Muscle layer of duodenum (tissue), 2 donors: Measurements from ENCODE around the gene RECQL5.

ENCODE experiments used
- H3K27ac ChIP-seq: one replicate; pipeline ENCODE4 v1.7.0; 2013; ENCODE audit warnings: mild to moderate bottlenecking, low read length
- H3K27me3 ChIP-seq: one replicate; pipeline ENCODE4 v1.7.0; 2013; ENCODE audit warnings: low read depth, mild to moderate bottlenecking, control low read depth, low read length
- H3K36me3 ChIP-seq, 2 donors: one replicate each; pipeline ENCODE4 v1.7.0; 2013; ENCODE audit warnings: low read length in 2 of 2, control low read depth in 1 of 2, mild to moderate bottlenecking in 1 of 2; ENCODE audit not compliant: insufficient read depth in 2 of 2, control insufficient read depth in 1 of 2
- H3K4me1 ChIP-seq, 2 donors: one replicate each; pipeline ENCODE4 v1.7.0; 2013; ENCODE audit warnings: low read length in 2 of 2, mild to moderate bottlenecking in 2 of 2, control low read depth in 1 of 2, moderate library complexity in 1 of 2; ENCODE audit not compliant: insufficient read depth in 2 of 2, control insufficient read depth in 1 of 2
- H3K4me3 ChIP-seq, 2 donors: one replicate each; pipeline ENCODE4 v1.7.0; 2013; ENCODE audit warnings: low read length in 2 of 2, low read depth in 1 of 2, mild to moderate bottlenecking in 1 of 2
- H3K9me3 ChIP-seq, 2 donors: one replicate each; pipeline ENCODE4 v1.7.0; 2013; ENCODE audit warnings: low read length in 2 of 2, control low read depth in 1 of 2, mild to moderate bottlenecking in 1 of 2; ENCODE audit not compliant: control insufficient read depth in 1 of 2
- donor health status: healthy.

The RECQL5 gene

DNA sequence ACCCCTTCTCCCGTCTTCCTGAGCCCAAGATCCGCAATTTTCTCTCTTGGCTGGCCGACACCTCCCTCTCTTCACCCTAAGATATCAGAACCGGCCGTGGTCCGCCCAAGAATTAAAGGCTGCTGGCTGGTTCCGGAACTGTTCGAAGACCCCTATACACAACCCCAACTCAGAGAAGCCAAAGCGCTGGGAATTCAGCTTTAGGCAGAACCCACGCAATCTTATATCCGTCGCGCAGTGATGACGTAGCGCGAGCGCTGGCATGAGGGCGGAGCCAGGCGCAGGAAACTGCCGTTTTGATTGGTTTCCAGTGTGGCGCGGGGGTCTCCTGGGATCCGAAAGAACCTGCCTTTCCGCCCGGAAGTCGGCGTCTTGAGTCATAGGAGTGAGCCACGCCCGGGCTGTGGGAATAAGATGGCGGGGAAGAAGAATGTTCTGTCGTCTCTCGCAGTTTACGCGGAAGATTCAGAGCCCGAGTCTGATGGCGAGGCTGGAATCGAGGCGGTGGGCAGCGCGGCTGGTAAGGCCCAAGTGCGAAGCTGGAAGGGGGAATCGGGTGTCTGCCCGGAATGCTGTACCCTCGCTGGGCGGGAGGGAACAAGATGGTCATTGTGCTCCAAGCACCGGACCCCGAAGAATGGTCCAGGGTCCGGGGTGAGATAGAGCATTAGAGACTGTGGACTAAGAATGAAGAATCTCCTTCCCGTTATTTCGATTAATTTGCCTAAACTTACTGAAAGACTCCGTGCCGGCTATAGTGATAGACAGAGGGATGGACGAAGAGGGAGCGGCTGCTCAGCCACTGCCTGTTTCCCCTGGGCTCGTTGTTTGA lies at the start of gene RECQL5, which contains the start of gene SAP30BP:
Gene RECQL5, minus strand, starts transcription at position 196 of the 832 bp plus-strand sequence. CDS start 597 bp downstream, outside the sequence.
Gene SAP30BP, plus strand, starts transcription at position 380 of the 832 bp plus-strand sequence. Its CDS starts 35 bp downstream, at position 415.
- peaks cover 17 to 20% of the 10 kb centered on the region in 2 donors for H3K4me1 ChIP-seq
- peak within 1 kb of the TSS; percentile 95 for H3K27ac ChIP-seq
- H3K4me3 ChIP-seq = peak within 1 kb of the TSS; percentile 79 to 96
- peaks cover 22 to 53% of the 10 kb centered on the region in 2 donors for H3K36me3 ChIP-seq
- H3K27me3 ChIP-seq = no peaks in the 10 kb centered on the region
- H3K9me3 ChIP-seq = no peaks in the 10 kb centered on the region

DNA sequence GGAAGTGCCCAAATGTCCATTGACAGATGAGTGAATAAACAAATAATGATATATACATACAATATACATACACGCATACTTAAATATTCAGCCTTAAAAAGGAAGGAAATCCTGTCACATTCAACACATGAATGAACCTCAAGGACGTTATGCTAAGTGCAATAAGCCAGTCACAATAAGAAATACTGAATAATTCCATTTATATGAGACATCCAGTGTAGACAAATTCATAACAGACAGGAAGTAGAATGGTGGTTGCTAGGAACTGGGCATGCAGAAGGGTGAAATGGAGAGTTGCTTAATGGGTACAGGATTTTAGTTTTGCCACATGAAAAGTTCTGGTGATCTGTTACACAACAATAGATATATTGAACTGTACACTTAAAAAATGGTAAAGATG lies 45.5 kb upstream of the RECQL5 start:
- Histone ChIP-seq H3K9me3 (no peaks in the 10 kb centered on the region), H3K4me1 (no peaks in the 10 kb centered on the region), H3K27me3 (no peaks in the 10 kb centered on the region)

DNA sequence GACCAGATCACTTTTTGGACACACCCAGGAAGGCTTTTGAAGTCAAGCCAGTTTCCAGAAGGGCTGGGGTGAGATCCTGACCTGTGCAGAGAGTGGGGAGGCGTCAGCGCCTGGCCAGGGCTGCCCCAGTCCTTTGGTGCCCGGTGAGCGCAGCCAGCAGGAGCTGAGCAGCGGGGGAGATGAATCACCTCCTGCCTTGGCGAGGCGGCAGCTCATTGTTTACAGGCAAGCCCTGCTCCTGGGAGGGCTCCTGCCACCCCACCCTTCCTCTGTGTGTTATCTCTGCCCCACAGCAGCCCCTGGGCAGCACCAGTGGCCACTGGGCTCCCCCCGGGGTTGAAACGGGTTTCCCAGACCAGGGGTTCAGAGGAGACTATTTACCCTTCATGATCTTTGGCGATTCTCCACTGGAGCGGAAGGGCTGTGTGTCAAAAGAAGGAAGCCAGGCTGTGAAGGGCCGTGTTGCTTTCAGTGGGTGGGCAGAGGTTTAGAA lies 40.2 kb upstream of the RECQL5 start:
- H3K4me1 ChIP-seq = no peaks in the 10 kb centered on the region
- H3K36me3 ChIP-seq = peaks cover 45 to 56% of the 10 kb centered on the region in 2 donors
- no peak overlapping the region for H3K27ac ChIP-seq
- H3K9me3 ChIP-seq = no peaks in the 10 kb centered on the region
- H3K27me3 ChIP-seq = no peaks in the 10 kb centered on the region
- H3K4me3 ChIP-seq = no peak overlapping the region

More for the DNA sequence above, 45.5 kb upstream of the RECQL5 start:
- Histone ChIP-seq H3K27ac (no peak overlapping the region), H3K4me3 (no peak overlapping the region), H3K36me3 (peaks cover 0 to 3% of the 10 kb centered on the region in 2 donors)

DNA sequence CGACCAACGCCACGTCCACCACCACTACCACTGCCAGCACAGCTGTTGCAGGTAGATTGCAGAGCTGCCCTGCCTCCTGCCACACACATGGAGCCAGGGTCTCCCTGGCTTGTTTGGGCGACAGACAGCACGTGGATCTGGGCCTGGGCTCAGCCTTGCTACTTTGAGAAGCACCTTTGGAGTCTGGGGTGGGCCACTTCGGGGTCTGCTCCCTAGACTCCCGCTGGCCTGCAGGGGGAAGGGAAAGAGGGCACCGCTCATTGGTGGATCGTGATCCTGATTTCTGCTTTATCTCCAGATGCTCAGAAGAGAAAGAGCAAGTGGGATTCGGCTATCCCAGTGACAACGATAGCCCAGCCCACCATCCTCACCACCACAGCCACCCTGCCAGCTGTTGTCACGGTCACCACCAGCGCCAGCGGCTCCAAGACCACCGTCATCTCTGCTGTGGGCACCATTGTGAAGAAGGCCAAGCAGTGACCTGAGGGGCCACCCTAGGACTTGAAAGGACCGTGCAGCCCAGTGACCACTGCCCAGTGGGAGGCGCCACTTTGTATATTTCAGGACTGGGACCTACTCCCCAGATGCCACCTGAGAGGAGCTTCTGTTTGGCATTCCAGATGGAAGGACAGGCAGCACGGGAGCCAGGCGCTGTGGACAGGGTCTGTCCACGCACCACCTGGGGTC lies 39.2 kb upstream of the RECQL5 start:
- no peaks in the 10 kb centered on the region for H3K27me3 ChIP-seq
- no peak overlapping the region for H3K27ac ChIP-seq
- no peak overlapping the region for H3K4me3 ChIP-seq
- no peaks in the 10 kb centered on the region for H3K4me1 ChIP-seq
- H3K36me3 ChIP-seq = peaks cover 45 to 62% of the 10 kb centered on the region in 2 donors
- no peaks in the 10 kb centered on the region for H3K9me3 ChIP-seq

DNA sequence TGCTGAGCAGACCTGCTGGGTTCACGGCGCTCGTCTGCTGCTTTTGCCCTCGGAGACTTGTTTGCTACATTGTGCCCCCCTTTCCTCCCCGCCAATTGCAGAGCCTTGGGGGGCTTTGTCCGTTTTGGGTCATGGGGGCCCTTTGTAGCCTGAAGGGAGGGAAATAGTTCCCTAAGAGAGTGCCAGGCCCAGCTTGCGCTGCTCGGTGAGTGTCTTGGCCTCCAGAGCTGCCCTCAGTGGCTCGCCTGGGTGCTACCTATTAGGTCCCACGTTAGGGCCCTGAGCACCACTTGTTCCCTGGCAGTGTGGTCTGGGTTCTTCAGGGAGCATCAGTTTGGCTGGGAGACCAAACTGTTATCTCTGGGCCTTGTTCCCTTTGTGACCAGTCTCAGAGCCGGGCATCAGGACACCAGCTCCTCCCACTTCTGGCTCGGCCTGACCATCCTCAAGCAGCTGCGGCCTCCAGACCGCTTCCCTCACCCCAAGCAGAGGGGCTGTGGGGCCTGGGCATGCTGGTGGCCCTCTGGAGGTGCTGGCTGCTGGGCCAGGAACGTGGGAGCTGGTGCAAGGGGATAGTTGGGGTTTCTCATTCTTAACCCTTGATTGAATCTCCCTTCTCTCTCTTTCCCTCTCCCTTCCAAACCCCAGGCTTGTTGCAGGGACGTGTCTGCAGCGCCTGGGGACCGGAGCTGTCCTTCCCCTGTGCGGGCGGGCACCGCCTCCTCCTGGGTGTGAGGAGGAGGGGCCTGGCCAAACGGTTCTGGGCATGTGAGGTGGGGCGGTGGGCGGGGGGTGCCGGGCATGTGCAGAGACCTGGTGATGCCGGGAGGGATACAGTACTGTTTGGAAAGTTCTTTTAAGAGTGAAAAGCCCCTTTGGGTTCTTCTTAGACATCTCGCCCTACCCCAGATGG lies 38.3 kb upstream of the RECQL5 start:
- Histone ChIP-seq H3K27me3 (no peaks in the 10 kb centered on the region), H3K4me1 (peaks cover 0 to 9% of the 10 kb centered on the region in 2 donors), H3K9me3 (no peaks in the 10 kb centered on the region), H3K4me3 (no peak overlapping the region), H3K27ac (no peak overlapping the region), H3K36me3 (peaks cover 51 to 71% of the 10 kb centered on the region in 2 donors)

DNA sequence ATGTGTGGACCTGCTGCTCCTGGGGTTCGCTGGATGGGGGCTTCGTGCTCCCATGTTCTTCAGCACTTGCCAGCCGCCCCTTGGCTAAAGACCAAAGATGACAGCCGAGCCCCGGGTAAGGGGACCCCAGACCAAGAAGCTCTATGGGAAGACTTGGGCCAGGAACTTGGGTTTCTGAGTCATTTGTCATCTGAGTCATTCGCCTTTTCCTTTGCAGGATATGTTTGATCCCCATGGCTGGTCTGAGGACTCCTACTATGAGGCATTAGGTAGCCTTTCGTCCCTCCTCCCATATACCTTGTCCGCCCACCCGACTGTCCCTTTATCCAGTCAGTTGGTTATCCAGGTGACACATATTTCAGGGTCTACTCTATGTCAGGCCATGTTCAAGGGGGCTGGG lies 36.6 kb upstream of the RECQL5 start:
- no peak overlapping the region for H3K4me3 ChIP-seq
- H3K27ac ChIP-seq = no peak overlapping the region
- no peaks in the 10 kb centered on the region for H3K27me3 ChIP-seq
- H3K4me1 ChIP-seq = peaks cover 0 to 21% of the 10 kb centered on the region in 2 donors
- H3K36me3 ChIP-seq = peaks cover 56 to 78% of the 10 kb centered on the region in 2 donors
- no peaks in the 10 kb centered on the region for H3K9me3 ChIP-seq

DNA sequence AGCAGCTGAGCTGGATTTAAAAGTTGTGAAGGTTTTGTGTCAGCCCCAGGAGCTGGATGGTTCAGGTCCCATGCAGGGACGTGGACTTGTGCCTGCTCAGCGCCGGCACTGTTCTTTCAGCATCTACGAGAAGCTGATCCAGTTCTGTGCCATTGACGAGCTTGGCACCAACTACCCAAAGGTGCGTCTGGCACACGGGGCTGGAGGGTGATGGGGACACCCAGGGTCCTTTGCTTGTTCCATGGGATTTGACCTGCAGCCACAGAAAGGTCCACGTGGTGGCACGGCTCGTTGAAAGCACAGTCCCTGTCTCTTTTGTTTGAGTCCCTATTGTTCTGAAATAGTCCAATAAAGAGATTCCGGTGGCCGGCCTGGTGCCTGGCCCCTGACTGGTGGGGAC lies 36.2 kb upstream of the RECQL5 start:
- Histone ChIP-seq H3K4me3 (no peak overlapping the region), H3K27ac (no peak overlapping the region), H3K27me3 (no peaks in the 10 kb centered on the region), H3K36me3 (peaks cover 56 to 78% of the 10 kb centered on the region in 2 donors), H3K9me3 (no peaks in the 10 kb centered on the region), H3K4me1 (peaks cover 0 to 21% of the 10 kb centered on the region in 2 donors)

DNA sequence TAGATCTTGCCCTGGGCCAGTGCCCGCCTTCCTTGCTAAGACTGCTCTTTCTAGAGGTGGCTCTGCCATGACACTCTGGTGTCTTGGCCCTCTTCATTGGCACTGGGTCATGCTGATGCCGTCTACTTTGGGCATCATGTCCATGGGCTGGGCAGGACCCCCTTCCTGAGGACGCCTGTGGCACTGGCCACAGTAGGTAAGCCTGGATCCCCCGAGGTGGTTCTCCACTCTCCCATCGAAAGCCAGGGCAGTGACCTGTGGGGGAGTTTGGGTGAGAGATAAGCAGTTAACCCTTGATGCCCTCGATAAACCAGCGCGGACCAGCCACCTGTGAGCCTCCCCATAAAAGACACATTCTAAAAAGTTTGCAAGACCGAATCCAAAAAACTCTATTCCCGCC lies 34.3 kb upstream of the RECQL5 start:
- H3K27me3 ChIP-seq = no peaks in the 10 kb centered on the region
- H3K4me1 ChIP-seq = peaks cover 0 to 21% of the 10 kb centered on the region in 2 donors
- peaks cover 49 to 71% of the 10 kb centered on the region in 2 donors for H3K36me3 ChIP-seq
- peak overlapping the region; percentile 90 for H3K27ac ChIP-seq
- H3K9me3 ChIP-seq = no peaks in the 10 kb centered on the region
- no peak overlapping the region for H3K4me3 ChIP-seq

DNA sequence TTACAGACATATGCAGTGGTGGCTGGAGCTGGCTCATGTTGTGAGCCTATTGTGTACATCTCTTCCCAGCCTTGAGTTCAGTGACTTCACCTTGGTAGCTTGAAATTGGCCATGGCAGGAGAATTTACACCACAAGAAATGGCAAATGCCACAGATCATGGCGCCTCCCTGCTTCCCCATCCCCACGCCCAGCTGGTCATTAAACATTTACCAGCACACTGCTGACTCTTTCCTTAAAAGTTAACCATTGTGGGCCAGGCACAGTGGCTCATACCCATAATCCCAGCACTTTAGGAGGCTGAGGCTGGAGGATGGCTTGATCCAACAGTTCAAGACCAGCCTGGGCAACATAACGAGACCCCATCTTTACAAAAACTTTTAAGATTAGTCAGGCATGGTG lies 31.7 kb upstream of the RECQL5 start:
- H3K4me3 ChIP-seq = no peak overlapping the region
- no peaks in the 10 kb centered on the region for H3K27me3 ChIP-seq
- H3K27ac ChIP-seq = peak overlapping the region; percentile 91
- H3K9me3 ChIP-seq = no peaks in the 10 kb centered on the region
- peaks cover 30 to 58% of the 10 kb centered on the region in 2 donors for H3K36me3 ChIP-seq
- H3K4me1 ChIP-seq = peaks cover 3 to 27% of the 10 kb centered on the region in 2 donors

DNA sequence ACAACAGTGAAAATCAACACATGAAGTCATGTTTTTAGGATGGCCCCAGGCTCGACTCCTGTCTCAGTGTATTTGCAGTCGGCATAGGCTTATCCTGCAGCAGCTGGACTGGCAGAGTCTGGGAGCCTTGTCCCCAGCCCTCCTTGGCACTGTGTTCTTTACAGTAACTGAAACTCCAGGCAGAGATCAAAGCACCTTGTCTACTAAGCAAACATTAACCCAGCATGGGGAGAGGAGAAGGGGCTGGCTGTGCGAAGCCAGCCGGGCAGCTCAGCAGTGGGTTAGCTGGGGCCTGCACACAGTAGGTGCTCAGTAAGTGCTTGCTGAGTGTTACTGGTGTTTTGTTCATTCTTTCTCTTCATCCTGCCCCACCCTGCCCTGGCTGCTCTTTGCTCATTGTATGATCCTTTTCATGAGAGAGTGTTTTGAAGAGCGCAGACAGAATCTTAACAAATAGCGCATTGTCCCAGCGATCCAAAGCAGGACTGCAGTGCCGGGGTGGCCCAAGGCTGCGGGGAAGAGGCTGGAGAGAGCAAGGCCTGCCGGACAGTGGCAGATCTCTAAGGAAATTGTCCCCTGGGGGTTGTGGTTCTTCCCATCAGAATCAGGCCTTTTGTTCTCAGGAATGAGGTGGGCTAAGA lies 30.8 kb upstream of the RECQL5 start:
- Histone ChIP-seq H3K36me3 (peaks cover 21 to 57% of the 10 kb centered on the region in 2 donors), H3K27ac (peak overlapping the region; percentile 91), H3K4me3 (no peak overlapping the region), H3K4me1 (peaks cover 4 to 36% of the 10 kb centered on the region in 2 donors), H3K27me3 (no peaks in the 10 kb centered on the region), H3K9me3 (no peaks in the 10 kb centered on the region)
